MM.1S (cell line): Measurements from ENCODE around the gene RAB11FIP4.
"Not testable (repeated sequence)": the region's sequence is repeated elsewhere in the genome, so short reads cannot be mapped to it uniquely, and the experiment has no call there.

Experiments used
- DNase-seq: peaks from one replicate; pipeline ENCODE4 v3.0.0-alpha.2; 2015
- H2AFZ ChIP-seq: fragments of 300-600 bp; sonication (generic); 2 replicates; pipeline ENCODE4 v1.6.0; 2016; ENCODE audit warnings: antibody characterized with exemption, low read length
- H3F3A ChIP-seq: fragments of 300-600 bp; sonication (generic); 2 replicates; pipeline ENCODE4 v1.6.1; 2016; ENCODE audit warnings: mild to moderate bottlenecking, antibody characterized with exemption, low read length, moderate library complexity, mixed read lengths; ENCODE audit not compliant: insufficient read depth
- H3K27ac ChIP-seq: fragments of 300-600 bp; sonication (generic); 2 replicates; pipeline ENCODE4 v1.5.1; 2016; ENCODE audit warnings: mild to moderate bottlenecking, low read length
- H3K27me3 ChIP-seq: fragments of 300-600 bp; sonication (generic); replicated peaks from 2 replicates; pipeline ENCODE4 v1.6.0; 2016; ENCODE audit warnings: low read length; ENCODE audit not compliant: insufficient read depth
- H3K36me3 ChIP-seq: fragments of 300-600 bp; sonication (generic); replicated peaks from 2 replicates; pipeline ENCODE4 v1.6.1; 2016; ENCODE audit warnings: mild to moderate bottlenecking, low read length, mixed read lengths; ENCODE audit not compliant: insufficient read depth
- H3K4me1 ChIP-seq: fragments of 300-600 bp; sonication (generic); 2 replicates; pipeline ENCODE4 v1.6.1; 2016; ENCODE audit warnings: low read length, mixed read lengths
- H3K4me2 ChIP-seq: fragments of 300-600 bp; sonication (generic); 2 replicates; pipeline ENCODE4 v1.6.0; 2016; ENCODE audit warnings: low read depth, low read length
- H3K4me3 ChIP-seq: fragments of 300-600 bp; sonication (generic); 2 replicates; pipeline ENCODE4 v1.5.1; 2016; ENCODE audit warnings: low read length, mixed read lengths
- H3K79me2 ChIP-seq: fragments of 300-600 bp; sonication (generic); 2 replicates; pipeline ENCODE4 v1.6.1; 2016; ENCODE audit warnings: mixed run types, low read length, mixed read lengths
- H3K9ac ChIP-seq: fragments of 300-600 bp; sonication (generic); 2 replicates; pipeline ENCODE4 v1.6.1; 2016; ENCODE audit warnings: low read length, mixed read lengths
- H3K9me2 ChIP-seq: fragments of 300-600 bp; sonication (generic); replicated peaks from 2 replicates; pipeline ENCODE4 v1.6.1; 2016; ENCODE audit warnings: mild to moderate bottlenecking, low read length, mixed read lengths; ENCODE audit not compliant: insufficient read depth
- H3K9me3 ChIP-seq: fragments of 300-600 bp; sonication (generic); replicated peaks from 2 replicates; pipeline ENCODE4 v1.6.1; 2016; ENCODE audit warnings: mild to moderate bottlenecking, low read length, mixed read lengths; ENCODE audit not compliant: insufficient read depth
- H4K20me1 ChIP-seq: fragments of 300-600 bp; sonication (generic); 2 replicates; pipeline ENCODE4 v1.6.1; 2016; ENCODE audit warnings: mild to moderate bottlenecking, low read length, moderate library complexity, mixed read lengths; ENCODE audit not compliant: insufficient read depth
- CTCF ChIP-seq: fragments of 300-600 bp; sonication (generic); IDR thresholded peaks from 2 replicates; pipeline ENCODE4 v1.5.1; 2016; ENCODE audit warnings: antibody characterized with exemption, low read length, mixed read lengths
- EZH2 ChIP-seq: fragments of 300-600 bp; sonication (generic); optimal IDR thresholded peaks from 2 replicates; pipeline ENCODE3; 2017; ENCODE audit warnings: low read depth, mild to moderate bottlenecking, antibody characterized with exemption, low read length, mixed read lengths
- EZH2phosphoT487 ChIP-seq: fragments of 300-600 bp; sonication (generic); IDR thresholded peaks from 2 replicates; pipeline ENCODE4 v1.6.1; 2018; ENCODE audit warnings: antibody characterized with exemption, low read length

Gene RAB11FIP4

GRCh38 chr17:31439716-31440115 lies 48.2 kb downstream of the RAB11FIP4 start:
- no peaks in the 10 kb centered on the region for H3K9me3 ChIP-seq
- no peak overlapping the region for H3K4me2 ChIP-seq
- no peak overlapping the region for H3K4me3 ChIP-seq
- no peak overlapping the region for H3K27ac ChIP-seq
- H4K20me1 ChIP-seq: no peaks in the 10 kb centered on the region
- TF ChIP-seq EZH2phosphoT487: no peak
- no peak for TF ChIP-seq CTCF
- TF ChIP-seq EZH2: no peak
- H3K9me2 ChIP-seq: no peaks in the 10 kb centered on the region
- H3K9ac ChIP-seq: no peak overlapping the region
- H3K27me3 ChIP-seq: no peaks in the 10 kb centered on the region
- H2AFZ ChIP-seq: no peak overlapping the region
- DNase-seq: no peak
- H3K4me1 ChIP-seq: no peaks in the 10 kb centered on the region
- no peaks in the 10 kb centered on the region for H3K36me3 ChIP-seq
- H3F3A ChIP-seq: no peaks in the 10 kb centered on the region
- no peaks in the 10 kb centered on the region for H3K79me2 ChIP-seq

- Histone ChIP-seq H4K20me1 (no peaks in the 10 kb centered on the region), H3K36me3 (no peaks in the 10 kb centered on the region), H3K9ac (no peak overlapping the region), H3K9me2 (no peaks in the 10 kb centered on the region), H3K4me3 (no peak overlapping the region), H3K4me2 (no peak overlapping the region), H3K27ac (no peak overlapping the region), H3K27me3 (no peaks in the 10 kb centered on the region), H2AFZ (no peak overlapping the region), H3K79me2 (no peaks in the 10 kb centered on the region), H3K9me3 (no peaks in the 10 kb centered on the region), H3K4me1 (no peaks in the 10 kb centered on the region), H3F3A (no peaks in the 10 kb centered on the region)
- no peak for TF ChIP-seq EZH2
- TF ChIP-seq CTCF: no peak
- no peak for TF ChIP-seq EZH2phosphoT487
- no peak for DNase-seq
These were observed 50.8 kb downstream of the RAB11FIP4 start for GRCh38 chr17:31442276-31442675.

GRCh38 chr17:31442856-31443255 lies 51.4 kb downstream of the RAB11FIP4 start:
- not testable (repeated sequence) for H3K27me3 ChIP-seq, H3K4me2 ChIP-seq, H3K4me1 ChIP-seq, DNase-seq, H3K9ac ChIP-seq, H3F3A ChIP-seq, H3K79me2 ChIP-seq, H3K9me2 ChIP-seq, H3K4me3 ChIP-seq, H3K36me3 ChIP-seq, H4K20me1 ChIP-seq, H3K27ac ChIP-seq, H2AFZ ChIP-seq, H3K9me3 ChIP-seq

GRCh38 chr17:31443386-31443785 lies 51.9 kb downstream of the RAB11FIP4 start:
- Histone ChIP-seq H3K36me3 (no peaks in the 10 kb centered on the region), H4K20me1 (no peaks in the 10 kb centered on the region), H3K9me2 (no peaks in the 10 kb centered on the region), H3K79me2 (no peaks in the 10 kb centered on the region), H3K9ac (no peak overlapping the region), H3K4me2 (no peak overlapping the region), H3F3A (no peaks in the 10 kb centered on the region), H3K9me3 (no peaks in the 10 kb centered on the region), H3K4me3 (no peak overlapping the region), H3K4me1 (no peaks in the 10 kb centered on the region), H3K27me3 (no peaks in the 10 kb centered on the region), H2AFZ (no peak overlapping the region), H3K27ac (no peak overlapping the region)
- DNase-seq: no peak
- no peak for TF ChIP-seq EZH2phosphoT487
- TF ChIP-seq CTCF: no peak
- no peak for TF ChIP-seq EZH2
